Peyer's patch (tissue), 4 donors: Measurements from ENCODE around the gene TFPI.

ENCODE experiments used
- POLR2A ChIP-seq, 2 donors: fragments of 450-650 bp; IDR thresholded peaks; one replicate each; pipeline ENCODE4 v1.5.1; 2017; ENCODE audit warnings: antibody characterized with exemption in 2 of 2, mild to moderate bottlenecking in 2 of 2, moderate library complexity in 2 of 2
- TF ChIP-seq, protein P1 (sequence below), 6 experiments: fragments of 450-650 bp in 4 of 6; fragments of 200-600 bp in 2 of 6; sonication (generic) in 1 of 6; IDR thresholded peaks; one replicate each; pipeline ENCODE4 v1.5.1; 2017 to 2019; ENCODE audit warnings: antibody characterized with exemption in 6 of 6, mild to moderate bottlenecking in 3 of 6, moderate library complexity in 1 of 6

DNA sequence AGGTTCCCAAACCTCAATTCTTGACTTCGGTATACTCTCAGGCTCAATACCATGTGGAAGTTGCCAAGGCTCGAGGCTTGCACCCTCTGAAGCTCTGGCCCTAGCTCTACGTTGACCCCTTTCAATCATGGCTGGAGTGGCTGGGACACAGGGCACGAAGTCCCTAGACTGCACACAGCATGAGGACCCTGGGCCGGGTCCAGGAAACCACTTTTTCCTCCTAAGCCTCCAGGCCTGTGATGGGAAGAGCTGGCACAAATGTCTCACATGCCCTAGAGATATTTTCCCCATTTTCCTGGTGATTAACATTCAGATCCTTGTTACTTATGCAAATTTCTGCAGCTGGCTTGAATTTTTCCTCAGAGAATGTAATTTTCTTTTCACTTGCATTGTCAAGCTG lies 61.1 kb downstream of the TFPI start:
- TF ChIP-seq, protein P1, sequence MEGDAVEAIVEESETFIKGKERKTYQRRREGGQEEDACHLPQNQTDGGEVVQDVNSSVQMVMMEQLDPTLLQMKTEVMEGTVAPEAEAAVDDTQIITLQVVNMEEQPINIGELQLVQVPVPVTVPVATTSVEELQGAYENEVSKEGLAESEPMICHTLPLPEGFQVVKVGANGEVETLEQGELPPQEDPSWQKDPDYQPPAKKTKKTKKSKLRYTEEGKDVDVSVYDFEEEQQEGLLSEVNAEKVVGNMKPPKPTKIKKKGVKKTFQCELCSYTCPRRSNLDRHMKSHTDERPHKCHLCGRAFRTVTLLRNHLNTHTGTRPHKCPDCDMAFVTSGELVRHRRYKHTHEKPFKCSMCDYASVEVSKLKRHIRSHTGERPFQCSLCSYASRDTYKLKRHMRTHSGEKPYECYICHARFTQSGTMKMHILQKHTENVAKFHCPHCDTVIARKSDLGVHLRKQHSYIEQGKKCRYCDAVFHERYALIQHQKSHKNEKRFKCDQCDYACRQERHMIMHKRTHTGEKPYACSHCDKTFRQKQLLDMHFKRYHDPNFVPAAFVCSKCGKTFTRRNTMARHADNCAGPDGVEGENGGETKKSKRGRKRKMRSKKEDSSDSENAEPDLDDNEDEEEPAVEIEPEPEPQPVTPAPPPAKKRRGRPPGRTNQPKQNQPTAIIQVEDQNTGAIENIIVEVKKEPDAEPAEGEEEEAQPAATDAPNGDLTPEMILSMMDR (IDR thresholded peaks at IDR 0.05), result no peak
- TF ChIP-seq POLR2A (IDR thresholded peaks at IDR 0.05), result no peak
